Rectal smooth muscle tissue (tissue), 1 donor: ENCODE results near the gene CFTR.

ENCODE experiments used
- H3K27ac ChIP-seq: one replicate; pipeline ENCODE4 v1.7.0; 2013; ENCODE audit warnings: low read depth, low read length, inconsistent platforms
- H3K27me3 ChIP-seq: one replicate; pipeline ENCODE4 v1.7.0; 2013; ENCODE audit warnings: low read length; ENCODE audit not compliant: control insufficient read depth, insufficient read depth
- H3K36me3 ChIP-seq: one replicate; pipeline ENCODE4 v1.7.0; 2013; ENCODE audit warnings: low read length; ENCODE audit not compliant: control insufficient read depth, insufficient read depth
- H3K4me1 ChIP-seq: one replicate; pipeline ENCODE4 v1.7.0; 2013; ENCODE audit warnings: low read length; ENCODE audit not compliant: control insufficient read depth, insufficient read depth
- H3K4me3 ChIP-seq: one replicate; pipeline ENCODE4 v1.7.0; 2013; ENCODE audit warnings: low read length
- H3K9ac ChIP-seq: one replicate; pipeline ENCODE4 v1.7.0; 2013; ENCODE audit warnings: low read length

The CFTR gene

GRCh38 chr7:117600911-117601310, 121.1 kb downstream of the CFTR start:
- Histone ChIP-seq H3K36me3 (no peaks in the 10 kb centered on the region), H3K27me3 (no peaks in the 10 kb centered on the region), H3K27ac (no peak overlapping the region), H3K4me1 (no peaks in the 10 kb centered on the region), H3K4me3 (no peak overlapping the region), H3K9ac (no peak overlapping the region)

DNA sequence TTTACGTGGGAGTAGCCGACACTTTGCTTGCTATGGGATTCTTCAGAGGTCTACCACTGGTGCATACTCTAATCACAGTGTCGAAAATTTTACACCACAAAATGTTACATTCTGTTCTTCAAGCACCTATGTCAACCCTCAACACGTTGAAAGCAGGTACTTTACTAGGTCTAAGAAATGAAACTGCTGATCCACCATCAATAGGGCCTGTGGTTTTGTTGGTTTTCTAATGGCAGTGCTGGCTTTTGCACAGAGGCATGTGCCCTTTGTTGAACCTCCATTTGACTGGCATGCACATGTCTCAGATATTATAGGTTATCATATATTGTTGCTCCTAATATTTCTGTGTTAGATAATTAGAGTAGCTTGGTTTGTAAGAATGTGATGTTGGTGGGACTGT, 123.8 kb downstream of the CFTR start:
- Histone ChIP-seq H3K4me3 (no peak overlapping the region), H3K4me1 (no peaks in the 10 kb centered on the region), H3K27ac (no peak overlapping the region), H3K36me3 (no peaks in the 10 kb centered on the region), H3K27me3 (no peaks in the 10 kb centered on the region), H3K9ac (no peak overlapping the region)

DNA sequence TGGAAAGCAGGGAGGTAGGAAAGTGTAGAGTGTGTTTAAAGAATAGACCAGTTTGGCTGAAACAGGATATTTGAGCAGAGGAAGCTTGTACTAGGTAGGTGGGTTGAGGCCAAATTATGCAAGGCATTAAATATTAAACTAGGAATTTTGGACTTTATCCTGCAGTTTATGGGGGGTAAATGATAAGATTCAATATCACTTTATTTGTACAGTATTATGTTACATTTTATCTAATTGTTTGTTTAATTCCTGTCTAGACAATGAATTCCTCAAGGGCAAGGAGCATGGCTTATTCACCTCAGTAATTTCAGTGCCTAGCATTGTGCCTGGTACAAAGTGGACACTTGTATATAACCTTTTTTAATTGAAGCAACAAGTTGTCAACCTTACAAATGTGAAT, 125.9 kb downstream of the CFTR start:
- no peak overlapping the region for H3K27ac ChIP-seq
- no peaks in the 10 kb centered on the region for H3K4me1 ChIP-seq
- H3K4me3 ChIP-seq, result no peak overlapping the region
- no peak overlapping the region for H3K9ac ChIP-seq
- H3K36me3 ChIP-seq, result no peaks in the 10 kb centered on the region
- H3K27me3 ChIP-seq, result no peaks in the 10 kb centered on the region

- H3K36me3 ChIP-seq, result no peaks in the 10 kb centered on the region
- no peaks in the 10 kb centered on the region for H3K27me3 ChIP-seq
- no peak overlapping the region for H3K4me3 ChIP-seq
- no peaks in the 10 kb centered on the region for H3K4me1 ChIP-seq
- no peak overlapping the region for H3K9ac ChIP-seq
- no peak overlapping the region for H3K27ac ChIP-seq
Measured at GRCh38 chr7:117606132-117606531, 126.3 kb downstream of the CFTR start.

DNA sequence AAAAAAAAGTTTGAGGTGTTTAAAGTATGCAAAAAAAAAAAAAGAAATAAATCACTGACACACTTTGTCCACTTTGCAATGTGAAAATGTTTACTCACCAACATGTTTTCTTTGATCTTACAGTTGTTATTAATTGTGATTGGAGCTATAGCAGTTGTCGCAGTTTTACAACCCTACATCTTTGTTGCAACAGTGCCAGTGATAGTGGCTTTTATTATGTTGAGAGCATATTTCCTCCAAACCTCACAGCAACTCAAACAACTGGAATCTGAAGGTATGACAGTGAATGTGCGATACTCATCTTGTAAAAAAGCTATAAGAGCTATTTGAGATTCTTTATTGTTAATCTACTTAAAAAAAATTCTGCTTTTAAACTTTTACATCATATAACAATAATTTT, 130.6 kb downstream of the CFTR start:
- H3K27me3 ChIP-seq, result no peaks in the 10 kb centered on the region
- H3K4me3 ChIP-seq, result no peak overlapping the region
- no peaks in the 10 kb centered on the region for H3K36me3 ChIP-seq
- no peaks in the 10 kb centered on the region for H3K4me1 ChIP-seq
- H3K9ac ChIP-seq, result no peak overlapping the region
- H3K27ac ChIP-seq, result no peak overlapping the region

DNA sequence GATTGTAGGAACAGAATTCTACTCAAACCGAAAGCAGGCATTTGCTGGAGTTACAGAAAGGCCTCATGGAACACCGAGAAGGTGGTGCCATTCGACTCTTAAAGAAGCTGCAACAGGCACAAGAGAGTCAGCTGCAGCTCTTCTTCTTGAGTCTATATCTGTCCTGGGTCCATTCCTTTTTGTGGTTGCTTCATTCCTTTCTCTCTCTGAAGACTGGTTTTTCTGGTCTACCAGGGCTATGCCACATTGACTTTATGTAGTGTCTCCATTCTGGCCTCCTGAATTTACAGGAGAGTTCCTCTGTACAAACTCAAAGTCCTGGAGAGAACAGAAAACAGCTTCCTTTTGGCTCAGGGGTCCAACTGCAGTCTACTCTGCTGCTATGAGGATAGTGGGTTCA, 132.8 kb downstream of the CFTR start:
- no peak overlapping the region for H3K9ac ChIP-seq
- no peak overlapping the region for H3K4me3 ChIP-seq
- no peak overlapping the region for H3K27ac ChIP-seq
- H3K4me1 ChIP-seq, result no peaks in the 10 kb centered on the region
- no peaks in the 10 kb centered on the region for H3K27me3 ChIP-seq
- no peaks in the 10 kb centered on the region for H3K36me3 ChIP-seq

DNA sequence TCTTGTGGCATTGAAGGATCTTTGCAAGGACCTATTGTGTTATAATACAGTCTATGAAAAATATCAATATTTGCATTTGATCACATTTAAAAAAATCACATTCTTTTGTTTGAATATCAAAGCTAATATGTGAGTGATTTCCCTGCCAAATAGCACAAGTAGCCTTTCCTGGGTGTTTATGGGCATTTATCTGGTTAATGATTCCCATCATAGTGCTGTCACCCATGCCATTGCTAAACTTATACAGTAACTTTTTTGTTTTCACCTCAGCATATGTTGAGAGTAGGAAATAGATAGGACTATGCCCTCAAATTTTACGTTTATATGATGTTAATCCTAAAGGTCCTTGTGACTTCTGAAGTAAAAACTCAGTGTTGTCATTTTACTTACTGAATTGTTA, 136.9 kb downstream of the CFTR start:
- Histone ChIP-seq H3K9ac (no peak overlapping the region), H3K4me3 (no peak overlapping the region), H3K4me1 (no peaks in the 10 kb centered on the region), H3K27ac (no peak overlapping the region), H3K27me3 (no peaks in the 10 kb centered on the region), H3K36me3 (no peaks in the 10 kb centered on the region)

GRCh38 chr7:117619681-117620080, 139.9 kb downstream of the CFTR start:
- Histone ChIP-seq H3K27me3 (no peaks in the 10 kb centered on the region), H3K36me3 (no peaks in the 10 kb centered on the region), H3K4me1 (no peaks in the 10 kb centered on the region), H3K27ac (no peak overlapping the region), H3K9ac (no peak overlapping the region), H3K4me3 (no peak overlapping the region)

DNA sequence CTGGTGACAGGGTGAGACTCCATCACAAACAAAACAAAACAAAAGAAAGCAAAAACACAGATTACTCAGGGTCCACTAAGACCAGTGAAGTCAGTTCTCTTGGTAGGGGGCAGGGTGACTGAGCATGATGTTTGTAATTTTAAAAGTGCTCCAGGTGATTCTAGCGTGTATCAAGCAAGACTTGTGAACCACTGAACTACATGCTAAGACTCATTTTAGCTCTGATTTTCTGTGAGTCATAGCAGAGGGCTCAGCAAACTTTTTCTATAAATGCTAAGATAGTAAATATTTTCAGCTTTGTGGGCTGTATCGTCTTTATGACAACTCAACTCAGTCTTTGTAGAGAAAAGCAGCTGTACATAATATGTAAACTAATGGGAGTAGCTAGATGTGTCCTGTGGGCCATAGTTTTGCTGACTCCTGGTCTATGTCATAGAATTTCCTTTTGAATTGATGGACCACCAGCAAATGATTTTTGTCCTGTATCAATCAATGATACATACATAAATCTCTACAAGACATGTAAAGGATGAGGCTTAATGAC, 141.3 kb downstream of the CFTR start:
- Histone ChIP-seq H3K27me3 (no peaks in the 10 kb centered on the region), H3K36me3 (no peaks in the 10 kb centered on the region), H3K9ac (no peak overlapping the region), H3K4me1 (no peaks in the 10 kb centered on the region), H3K27ac (no peak overlapping the region), H3K4me3 (no peak overlapping the region)

- Histone ChIP-seq H3K4me1 (no peaks in the 10 kb centered on the region), H3K27ac (no peak overlapping the region), H3K27me3 (no peaks in the 10 kb centered on the region), H3K4me3 (no peak overlapping the region), H3K9ac (no peak overlapping the region), H3K36me3 (no peaks in the 10 kb centered on the region)
Measured at GRCh38 chr7:117623606-117624005, 143.8 kb downstream of the CFTR start.

DNA sequence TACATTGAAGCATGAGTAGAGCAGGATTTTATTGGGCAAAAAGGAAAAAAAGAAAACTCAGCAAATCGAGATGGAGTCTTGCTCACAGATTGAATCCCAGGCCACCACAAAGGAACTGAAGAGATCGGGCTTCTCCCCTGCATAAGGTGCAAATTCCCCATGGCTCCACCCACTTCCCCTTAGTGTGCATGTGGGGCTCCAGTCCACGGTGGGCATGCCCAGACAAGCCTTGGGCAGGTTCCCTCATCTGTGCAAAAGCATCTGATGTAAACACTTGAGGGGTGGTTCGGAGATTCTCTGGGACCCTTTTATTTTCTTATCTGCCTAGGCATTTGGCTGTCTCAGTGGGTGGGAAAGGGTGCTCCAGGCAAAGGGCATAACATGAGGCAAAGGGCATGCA, 150.7 kb downstream of the CFTR start:
- no peak overlapping the region for H3K27ac ChIP-seq
- no peak overlapping the region for H3K9ac ChIP-seq
- H3K4me3 ChIP-seq, result no peak overlapping the region
- no peaks in the 10 kb centered on the region for H3K27me3 ChIP-seq
- no peaks in the 10 kb centered on the region for H3K4me1 ChIP-seq
- no peaks in the 10 kb centered on the region for H3K36me3 ChIP-seq

GRCh38 chr7:117630907-117631564, 151.2 kb downstream of the CFTR start:
- no peak overlapping the region for H3K27ac ChIP-seq
- no peaks in the 10 kb centered on the region for H3K27me3 ChIP-seq
- H3K4me1 ChIP-seq, result no peaks in the 10 kb centered on the region
- no peak overlapping the region for H3K4me3 ChIP-seq
- no peaks in the 10 kb centered on the region for H3K36me3 ChIP-seq
- H3K9ac ChIP-seq, result no peak overlapping the region

DNA sequence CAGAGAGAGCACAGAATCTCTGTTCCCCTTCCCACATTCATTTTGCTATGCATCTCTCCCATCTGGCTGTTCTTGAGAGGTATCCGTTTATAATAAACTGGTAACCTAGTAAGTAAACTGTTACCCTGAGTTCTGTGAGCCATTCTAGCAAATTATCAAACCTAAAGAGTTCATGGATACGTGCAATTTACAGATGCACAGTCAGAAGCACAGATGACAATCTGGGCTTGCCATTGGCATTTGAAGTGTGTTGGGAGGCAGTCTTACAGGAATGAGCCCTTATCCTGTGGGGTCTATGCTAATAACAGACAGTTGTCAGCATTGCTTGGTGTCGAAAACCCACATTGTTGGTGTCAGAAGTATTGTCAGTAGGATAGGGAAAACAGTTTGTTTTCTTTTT, 151.8 kb downstream of the CFTR start:
- Histone ChIP-seq H3K4me3 (no peak overlapping the region), H3K4me1 (no peaks in the 10 kb centered on the region), H3K36me3 (no peaks in the 10 kb centered on the region), H3K27ac (no peak overlapping the region), H3K27me3 (no peaks in the 10 kb centered on the region), H3K9ac (no peak overlapping the region)
